Fibroblast of villous mesenchyme (primary cell): ENCODE data around the gene ENSA. TPM values are rescaled to one million over a fixed set of nuclear protein-coding genes. Genes with fewer than 3 reads are reported as not detected.
A peak's percentile ranks its signal among the peaks of the same experiment; 100 is the strongest.
"Not testable (repeated sequence)": the region's sequence is repeated elsewhere in the genome, so short reads cannot be mapped to it uniquely, and the experiment has no call there.

ENCODE experiments used
- DNase-seq: peaks from one replicate; pipeline ENCODE4 v3.0.0-alpha.2; 2010; ENCODE audit warnings: low read depth
- H3K4me3 ChIP-seq: 2 replicates; pipeline ENCODE4 v1.5.1; 2011; ENCODE audit warnings: low read depth, mild to moderate bottlenecking, low read length
- CTCF ChIP-seq: IDR thresholded peaks from 2 replicates; pipeline ENCODE4 v1.5.1; 2012; ENCODE audit warnings: low read depth, mild to moderate bottlenecking, low read length; ENCODE audit not compliant: insufficient read depth
- total RNA-seq: library from RNA; depleted of rRNA; stranded (reverse); fragments of >200 nt; gene quantifications from 2 replicates; pipeline ENCODE4 v1.2.3, GENCODE V29; 2012

Gene ENSA
- total RNA-seq, 1 donor, result 78.6 TPM

- no peak for DNase-seq
- peak overlapping the region; percentile 83 for H3K4me3 ChIP-seq
- no peak for TF ChIP-seq CTCF
Measured at GRCh38 chr1:150628766-150629114, 672 bp downstream of the ENSA start.

GRCh38 chr1:150627826-150628410 lies 1.5 kb downstream of the ENSA start:
- peak overlapping the region; percentile 83 for H3K4me3 ChIP-seq

GRCh38 chr1:150626150-150626549 lies 3.3 kb downstream of the ENSA start:
- no peak overlapping the region for H3K4me3 ChIP-seq
- no peak for DNase-seq
- no peak for TF ChIP-seq CTCF

More at GRCh38 chr1:150627826-150628410, 1.5 kb downstream of the ENSA start:
- no peak for DNase-seq
- no peak for TF ChIP-seq CTCF

- not testable (repeated sequence) for H3K4me3 ChIP-seq, DNase-seq
Measured at GRCh38 chr1:150624546-150624945, 4.9 kb downstream of the ENSA start.

- not testable (repeated sequence) for DNase-seq, H3K4me3 ChIP-seq
Measured at GRCh38 chr1:150624134-150624533, 5.3 kb downstream of the ENSA start.

GRCh38 chr1:150622303-150622975 lies 7.0 kb downstream of the ENSA start:
- peak; percentile 4 for TF ChIP-seq CTCF
- DNase-seq, result no peak
- no peak overlapping the region for H3K4me3 ChIP-seq

GRCh38 chr1:150621497-150622302 lies 7.7 kb downstream of the ENSA start:
- DNase-seq, result peak; percentile 79
- peak; percentile 71 for TF ChIP-seq CTCF
- no peak overlapping the region for H3K4me3 ChIP-seq

GRCh38 chr1:150620919-150621318 lies 8.5 kb downstream of the ENSA start:
- no peak for TF ChIP-seq CTCF
- no peak for DNase-seq
- H3K4me3 ChIP-seq, result no peak overlapping the region
